PC-3 (cell line): ENCODE results near the gene BTF3. TPM values are rescaled to one million over a fixed set of nuclear protein-coding genes. Genes with fewer than 3 reads are reported as not detected.

Experiments used
- ATAC-seq: fragments of 200-7000 bp; cut with Tn5 transposase; 2 replicates; pipeline ENCODE4 v1.9.1; 2020; ENCODE audit warnings: mild to moderate bottlenecking, moderate library complexity
- BruUV-seq: library from RNA; stranded (reverse); fragments of 400-500 nt; replicated peaks from 2 replicates; lab custom pipeline; 2021; lab: Mats Ljungman, UMichigan
- CTCF ChIA-PET: fragments of 300-600 bp; sonication (Branson Sonifier 250); formaldehyde crosslinking; loops from one replicate; lab custom pipeline; 2022; ENCODE audit warnings: antibody characterized with exemption; lab: Charles Lee
- POLR2A ChIA-PET: fragments of 300-600 bp; sonication (Branson Sonifier 250); formaldehyde crosslinking; loops from one replicate; lab custom pipeline; 2022; ENCODE audit warnings: antibody characterized with exemption; ENCODE audit not compliant: unreplicated experiment; lab: Charles Lee
- DNase-seq: peaks from one replicate; pipeline ENCODE4 v3.0.0-alpha.2; 2015
- H2AFZ ChIP-seq: fragments of 300-600 bp; sonication (generic); 2 replicates; pipeline ENCODE4 v1.6.0; 2016; ENCODE audit warnings: antibody characterized with exemption, low read length
- H3F3A ChIP-seq: fragments of 300-600 bp; sonication (generic); one replicate; pipeline ENCODE4 v1.6.0; 2017; ENCODE audit warnings: antibody characterized with exemption, low read length, control low read depth, mild to moderate bottlenecking; ENCODE audit not compliant: unreplicated experiment
- H3K27ac ChIP-seq: fragments of 300-600 bp; sonication (generic); 2 replicates; pipeline ENCODE4 v1.5.1; 2016; ENCODE audit warnings: mild to moderate bottlenecking, low read length
- H3K27me3 ChIP-seq: fragments of 300-600 bp; sonication (generic); 2 replicates; pipeline ENCODE4 v1.6.1; 2016; ENCODE audit warnings: low read length, mixed read lengths
- H3K36me3 ChIP-seq: fragments of 300-600 bp; sonication (generic); 2 replicates; pipeline ENCODE4 v1.6.1; 2016; ENCODE audit warnings: low read depth, mixed run types, low read length, mixed read lengths
- H3K4me1 ChIP-seq: fragments of 300-600 bp; sonication (generic); 2 replicates; pipeline ENCODE4 v1.5.1; 2016; ENCODE audit warnings: low read length; ENCODE audit not compliant: insufficient read depth
- H3K4me2 ChIP-seq: fragments of 300-600 bp; sonication (generic); 2 replicates; pipeline ENCODE4 v1.6.0; 2016; ENCODE audit warnings: low read length
- H3K4me3 ChIP-seq: fragments of 300-600 bp; sonication (generic); 2 replicates; pipeline ENCODE4 v1.5.1; 2016; ENCODE audit warnings: mild to moderate bottlenecking, low read length, mixed read lengths
- H3K79me2 ChIP-seq: fragments of 300-600 bp; sonication (generic); 2 replicates; pipeline ENCODE4 v1.6.1; 2017; ENCODE audit warnings: low read length, mixed read lengths
- H3K9ac ChIP-seq: fragments of 300-600 bp; sonication (generic); 2 replicates; pipeline ENCODE4 v1.6.0; 2016; ENCODE audit warnings: mild to moderate bottlenecking, low read length
- H3K9me2 ChIP-seq: fragments of 300-600 bp; sonication (generic); replicated peaks from 2 replicates; pipeline ENCODE4 v1.6.1; 2016; ENCODE audit warnings: mixed run types, low read length, mixed read lengths
- H3K9me3 ChIP-seq: fragments of 300-600 bp; sonication (generic); 2 replicates; pipeline ENCODE4 v1.6.1; 2016; ENCODE audit warnings: low read length, mixed read lengths
- H4K20me1 ChIP-seq: fragments of 300-600 bp; sonication (generic); 2 replicates; pipeline ENCODE4 v1.6.1; 2016; ENCODE audit warnings: low read length, mixed read lengths
- EZH2 ChIP-seq: fragments of 300-600 bp; sonication (generic); IDR thresholded peaks from one replicate; pipeline ENCODE4 v1.6.1; 2017; ENCODE audit warnings: antibody characterized with exemption, mild to moderate bottlenecking, low read length; ENCODE audit not compliant: unreplicated experiment
- EZH2phosphoT487 ChIP-seq: fragments of 300-600 bp; sonication (generic); IDR thresholded peaks from 2 replicates; pipeline ENCODE4 v1.6.1; 2018; ENCODE audit warnings: mild to moderate bottlenecking, antibody characterized with exemption, low read length, borderline replicate concordance
- intact Hi-C: fragments of 100-400 bp; cut with micrococcal nuclease; formaldehyde crosslinking; loops from 2 replicates; pipeline ENCODE4 v1.9.0; 2023
- total RNA-seq: library from RNA; depleted of rRNA; stranded (reverse); fragments of >200 nt; gene quantifications from 2 replicates; pipeline ENCODE4 v1.2.3, GENCODE V29; 2014
- TF ChIP-seq, protein P1 (sequence below): fragments of 300-600 bp; sonication (generic); conservative IDR thresholded peaks from 2 replicates; pipeline ENCODE4 v1.5.1; 2017; ENCODE audit warnings: antibody characterized with exemption, low read depth, mild to moderate bottlenecking, low read length

The BTF3 gene
- total RNA-seq, 1 experiment from 2014 or later = 291 TPM

DNA sequence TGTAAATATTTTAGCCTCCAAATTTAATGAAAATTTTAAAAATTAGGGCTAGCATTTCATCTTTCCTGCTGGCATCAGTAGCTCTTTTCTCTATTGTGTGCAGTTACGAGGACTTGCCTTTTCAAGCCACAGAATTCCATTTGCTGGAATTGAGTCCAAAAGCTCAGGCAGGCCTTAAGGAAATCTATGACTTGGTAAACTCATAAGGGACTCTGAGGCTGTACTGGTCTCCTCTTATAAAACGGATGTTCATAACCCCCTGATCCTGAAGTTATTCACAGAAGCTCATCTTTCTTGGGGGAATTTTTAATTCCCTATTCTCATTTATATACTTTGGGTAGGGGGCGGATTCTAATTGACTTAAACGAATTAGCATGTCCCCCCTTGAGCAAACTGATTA, 43.8 kb downstream of the BTF3 start:
- TSS peak; percentile 99 for BruUV-seq
- no peaks in the 10 kb centered on the region for H4K20me1 ChIP-seq
- peak overlapping the region; percentile 20 for H3K9ac ChIP-seq
- no peaks in the 10 kb centered on the region for H3K9me3 ChIP-seq
- CTCF ChIA-PET = interaction anchor here (0.6 kb wide), 3 partner anchors 15 to 48 kb away, joined by 3 read pairs; no protein-coding TSS in a partner anchor
- H3K36me3 ChIP-seq = no peaks in the 10 kb centered on the region
- H3K4me2 ChIP-seq = peak overlapping the region; percentile 79
- ATAC-seq = peak; percentile 25
- peak overlapping the region; percentile 77 for H3K27ac ChIP-seq
- H2AFZ ChIP-seq = peak overlapping the region; percentile 76
- no peak for TF ChIP-seq EZH2
- no peak for TF ChIP-seq EZH2phosphoT487
- TF ChIP-seq, protein P1, sequence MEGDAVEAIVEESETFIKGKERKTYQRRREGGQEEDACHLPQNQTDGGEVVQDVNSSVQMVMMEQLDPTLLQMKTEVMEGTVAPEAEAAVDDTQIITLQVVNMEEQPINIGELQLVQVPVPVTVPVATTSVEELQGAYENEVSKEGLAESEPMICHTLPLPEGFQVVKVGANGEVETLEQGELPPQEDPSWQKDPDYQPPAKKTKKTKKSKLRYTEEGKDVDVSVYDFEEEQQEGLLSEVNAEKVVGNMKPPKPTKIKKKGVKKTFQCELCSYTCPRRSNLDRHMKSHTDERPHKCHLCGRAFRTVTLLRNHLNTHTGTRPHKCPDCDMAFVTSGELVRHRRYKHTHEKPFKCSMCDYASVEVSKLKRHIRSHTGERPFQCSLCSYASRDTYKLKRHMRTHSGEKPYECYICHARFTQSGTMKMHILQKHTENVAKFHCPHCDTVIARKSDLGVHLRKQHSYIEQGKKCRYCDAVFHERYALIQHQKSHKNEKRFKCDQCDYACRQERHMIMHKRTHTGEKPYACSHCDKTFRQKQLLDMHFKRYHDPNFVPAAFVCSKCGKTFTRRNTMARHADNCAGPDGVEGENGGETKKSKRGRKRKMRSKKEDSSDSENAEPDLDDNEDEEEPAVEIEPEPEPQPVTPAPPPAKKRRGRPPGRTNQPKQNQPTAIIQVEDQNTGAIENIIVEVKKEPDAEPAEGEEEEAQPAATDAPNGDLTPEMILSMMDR = no peak
- no peak for DNase-seq
- H3K4me1 ChIP-seq = peaks cover 35% of the 10 kb centered on the region
- intact Hi-C loops = no loop called here
- POLR2A ChIA-PET = interaction anchor here (0.6 to 0.9 kb wide), 3 partner anchors 22 to 1970 kb away, joined by 4 to 9 read pairs (median 6); partner anchors contain the start of gene POLK
- H3K27me3 ChIP-seq = no peaks in the 10 kb centered on the region
- H3K79me2 ChIP-seq = no peaks in the 10 kb centered on the region
- no peaks in the 10 kb centered on the region for H3K9me2 ChIP-seq
- H3K4me3 ChIP-seq = peak overlapping the region; percentile 43; the same call in 1 of the 2 replicates
- H3F3A ChIP-seq = peaks cover 6% of the 10 kb centered on the region

DNA sequence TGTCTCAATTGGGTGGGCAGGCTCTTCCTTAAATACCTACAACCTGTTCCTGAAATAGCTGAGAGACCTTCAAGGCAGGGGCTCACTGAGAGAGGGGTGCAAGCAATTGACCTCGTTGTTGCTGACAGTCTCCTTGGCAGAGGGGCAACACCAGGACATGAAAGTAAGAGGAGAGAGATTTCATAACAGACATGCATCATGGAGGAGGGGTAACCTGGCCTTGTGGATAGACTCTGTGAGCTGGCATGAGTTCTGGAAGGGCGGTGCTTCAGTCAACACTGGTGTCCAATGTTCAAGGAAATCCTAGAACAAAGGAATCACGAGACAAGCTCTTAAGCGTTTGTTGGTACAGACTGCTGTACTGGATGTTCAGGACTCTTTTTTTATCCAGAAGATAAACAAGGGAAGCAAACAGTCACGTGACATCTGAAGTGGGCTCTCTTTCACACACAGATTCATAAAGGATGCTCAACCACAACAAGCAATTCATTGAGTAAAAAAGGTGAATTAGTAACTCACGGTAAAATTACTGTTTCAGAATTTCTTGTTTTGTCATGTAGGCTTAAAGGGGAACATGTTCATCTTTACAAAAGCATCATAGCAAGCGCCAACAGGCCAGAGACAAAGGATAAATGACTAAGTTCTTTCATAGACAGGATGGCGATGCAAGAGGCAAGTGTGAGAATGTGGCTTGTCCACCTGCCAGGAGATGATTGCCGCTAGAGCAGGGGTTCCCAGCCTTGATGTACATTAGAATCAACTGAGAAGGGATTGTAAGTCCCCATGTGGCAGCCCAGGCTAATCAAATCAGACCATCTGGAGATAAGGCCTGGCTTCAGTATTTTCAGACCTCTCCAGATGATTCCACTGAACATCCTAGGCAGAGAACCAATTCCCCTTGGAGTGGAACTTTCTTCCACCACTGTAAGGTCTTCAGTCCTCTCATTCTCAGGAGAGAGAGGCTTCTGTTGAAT, 46.5 kb downstream of the BTF3 start:
- no peak overlapping the region for H3K4me2 ChIP-seq
- no peak overlapping the region for H2AFZ ChIP-seq
- intact Hi-C loops = no loop called here
- TF ChIP-seq, protein P1 = no peak
- TF ChIP-seq EZH2 (no peak), EZH2phosphoT487 (no peak)
- no peaks in the 10 kb centered on the region for H4K20me1 ChIP-seq
- DNase-seq (no peak), ATAC-seq (no peak)
- H3K4me1 ChIP-seq = peaks cover 29% of the 10 kb centered on the region
- H3K9me2 ChIP-seq = no peaks in the 10 kb centered on the region
- H3K9ac ChIP-seq = no peak overlapping the region
- no peaks in the 10 kb centered on the region for H3K27me3 ChIP-seq
- no peak overlapping the region for H3K4me3 ChIP-seq
- ChIA-PET CTCF (no interaction called here), POLR2A (no interaction called here)
- no peak overlapping the region for H3K27ac ChIP-seq
- no peaks in the 10 kb centered on the region for H3K36me3 ChIP-seq
- no TSS peak for BruUV-seq
- H3K9me3 ChIP-seq = no peaks in the 10 kb centered on the region
- no peaks in the 10 kb centered on the region for H3K79me2 ChIP-seq
- peaks cover 4% of the 10 kb centered on the region for H3F3A ChIP-seq
